GM19455 (cell line): ENCODE results near the gene CMTM4.

Source experiments
- ATAC-seq: cut with Tn5 transposase; IDR thresholded peaks from one replicate; pipeline ENCODE4 v1.9.1; 2021; ENCODE audit not compliant: unreplicated experiment

Gene CMTM4

DNA sequence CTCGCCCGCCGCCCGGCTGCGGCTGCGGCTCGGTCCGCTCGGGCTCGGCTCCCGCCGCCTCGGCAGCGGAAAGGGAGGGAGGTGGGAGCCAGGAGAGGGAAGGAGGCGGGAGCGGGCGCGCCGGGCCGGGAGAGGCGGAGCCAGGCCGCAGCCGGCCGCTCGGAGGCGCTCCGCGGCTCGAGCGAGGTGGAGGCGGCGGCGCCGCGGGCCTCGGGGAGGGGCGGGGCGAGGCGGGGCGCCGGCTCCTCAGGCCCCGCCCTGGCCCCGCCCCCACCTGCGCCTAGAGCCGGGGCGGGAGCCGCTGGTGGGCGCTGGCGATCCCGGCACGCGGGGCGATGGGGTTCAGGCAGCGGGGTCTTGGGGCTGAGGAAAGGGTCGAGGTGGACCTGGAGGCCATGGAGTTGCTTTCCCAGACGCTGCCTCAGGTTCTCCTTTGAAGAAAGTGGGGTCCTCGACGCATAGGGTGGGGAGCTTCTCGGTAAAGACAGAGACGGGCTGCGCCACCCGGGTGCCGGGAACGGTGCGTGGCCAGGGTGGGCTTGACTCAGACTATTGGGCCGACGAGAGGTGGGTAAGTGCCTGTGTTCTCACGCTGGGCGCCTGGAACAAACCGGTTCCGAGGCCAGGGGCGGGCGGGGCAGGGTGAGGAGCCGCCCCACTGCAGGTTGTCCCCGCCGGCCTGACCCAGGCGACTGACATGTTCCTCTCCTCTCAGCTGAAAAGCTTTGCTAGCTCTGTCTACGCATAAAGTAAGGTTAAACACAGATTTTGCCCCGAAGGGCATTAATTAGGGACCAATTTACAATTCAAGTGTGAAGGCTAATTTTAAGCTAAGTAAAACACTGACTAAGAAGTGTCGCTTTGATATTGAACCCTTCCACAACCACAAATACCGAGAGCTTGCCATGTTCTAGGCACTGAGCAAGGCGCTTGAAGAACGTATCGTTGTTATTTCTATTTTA, at the start of gene CMTM4:
Gene CMTM4, minus strand, starts transcription at position 75 of the 962 bp plus-strand sequence. CDS start 218 bp downstream, outside the sequence.
- peak; percentile 86 for ATAC-seq

DNA sequence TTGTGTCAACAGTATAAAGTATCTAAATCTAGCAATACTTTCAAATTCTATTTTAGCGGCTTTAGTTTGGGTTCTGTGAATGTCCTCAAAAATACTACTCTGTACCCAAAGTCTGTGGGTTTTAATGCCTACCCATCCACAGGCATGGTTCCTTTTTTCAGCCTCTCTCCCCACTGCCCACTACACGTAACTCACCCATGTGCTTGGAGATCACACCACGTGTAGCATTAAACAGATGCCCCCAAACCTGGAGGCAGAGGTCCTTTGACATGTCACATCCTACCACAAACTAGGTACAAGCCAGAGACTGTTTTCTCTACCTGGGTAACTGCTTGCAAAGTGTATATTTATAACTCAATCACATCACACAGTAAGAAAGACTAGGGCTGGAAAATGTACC, 49.5 kb upstream of the CMTM4 start:
- no peak for ATAC-seq

DNA sequence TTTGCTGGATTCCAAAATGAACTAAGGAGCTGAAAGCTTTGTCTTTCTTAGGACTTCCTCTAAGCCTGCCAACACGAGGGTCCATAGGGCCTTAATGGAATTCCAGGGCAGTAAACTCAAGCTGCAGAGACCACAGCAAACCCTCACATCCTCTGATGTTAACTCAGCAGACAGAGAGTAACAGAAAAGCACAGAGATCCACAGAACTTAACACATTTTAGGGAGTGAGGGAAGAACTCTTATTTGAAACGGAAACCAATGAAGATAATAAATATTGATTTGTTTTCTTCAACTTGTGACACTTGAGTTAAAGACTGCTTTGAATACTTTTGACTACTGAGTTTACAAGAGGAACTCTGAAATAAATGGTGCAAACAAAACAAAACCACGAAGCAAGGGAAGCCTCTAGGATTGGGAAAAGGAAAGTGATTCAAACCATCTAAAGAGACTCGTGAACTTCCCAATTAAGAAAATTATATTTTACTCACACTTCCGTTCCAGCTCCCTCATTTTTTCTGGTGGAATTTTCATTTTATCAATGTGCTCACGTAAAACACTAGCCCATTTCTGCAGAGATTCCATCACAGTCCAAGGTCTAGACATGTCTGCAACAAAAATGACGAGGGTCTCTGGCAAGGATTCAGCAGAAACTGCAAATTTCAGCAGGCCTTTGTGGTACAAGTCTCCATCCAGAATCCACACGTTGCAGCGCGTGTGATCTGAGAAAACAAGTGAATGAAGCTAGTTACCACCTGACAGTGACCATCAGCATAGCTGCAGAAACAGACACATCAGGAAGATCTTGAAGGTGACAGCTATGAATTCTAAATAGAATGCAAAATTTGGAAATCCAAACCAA, 45.6 kb upstream of the CMTM4 start:
- ATAC-seq, result no peak

DNA sequence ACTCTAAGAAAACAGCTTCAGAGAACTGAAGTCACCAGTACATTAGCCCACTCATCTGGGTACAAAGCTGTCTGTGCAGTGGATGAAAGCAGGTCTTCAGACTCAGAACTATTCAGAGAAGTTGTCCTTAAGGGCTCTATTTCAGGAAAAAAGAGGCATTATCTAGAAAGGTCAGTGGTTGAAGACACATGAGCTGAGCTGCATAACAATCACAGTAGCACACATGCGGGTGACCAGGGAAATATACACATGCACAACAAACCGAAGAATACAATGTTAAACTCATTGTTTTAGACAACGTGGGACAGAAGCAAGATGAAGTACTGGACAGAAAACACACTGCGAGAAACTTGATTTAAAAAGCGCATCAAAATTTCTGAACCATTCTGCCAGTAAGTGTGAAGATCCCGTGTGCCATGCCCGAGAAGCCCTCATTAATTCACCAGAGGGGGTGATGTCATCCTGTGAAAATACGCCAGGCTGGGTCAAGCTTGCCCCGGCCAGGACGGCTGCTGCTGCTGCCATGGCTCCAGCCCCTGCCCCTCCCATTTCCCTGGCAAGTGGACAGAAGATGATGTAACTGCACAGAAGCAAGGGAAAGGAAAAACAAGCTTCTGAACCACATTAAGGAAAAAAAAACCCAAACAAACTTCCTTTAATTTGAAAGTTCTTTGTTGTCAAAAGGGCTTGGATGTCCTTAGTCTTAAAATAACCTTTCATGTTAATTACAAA, 44.8 kb upstream of the CMTM4 start:
- no peak for ATAC-seq

DNA sequence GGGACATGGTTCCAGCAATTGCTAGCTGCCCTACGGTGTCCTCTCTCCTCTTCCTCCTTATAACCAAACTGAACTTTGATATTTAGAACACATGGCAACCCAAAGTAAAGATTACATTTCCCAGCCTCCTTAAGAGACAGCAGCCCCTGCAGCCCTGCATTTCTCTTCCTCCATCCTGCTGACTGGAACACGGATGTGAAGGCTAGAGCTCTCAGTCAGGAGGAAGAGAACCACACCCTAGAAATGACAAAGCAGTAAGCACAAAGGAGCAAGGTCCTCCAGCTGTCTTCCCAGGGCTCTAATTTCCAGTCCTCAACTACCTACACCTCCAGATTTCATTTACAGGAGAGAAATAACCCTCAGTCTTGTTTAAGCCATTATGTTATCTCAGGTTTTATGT, 44.0 kb upstream of the CMTM4 start:
- ATAC-seq, result no peak

DNA sequence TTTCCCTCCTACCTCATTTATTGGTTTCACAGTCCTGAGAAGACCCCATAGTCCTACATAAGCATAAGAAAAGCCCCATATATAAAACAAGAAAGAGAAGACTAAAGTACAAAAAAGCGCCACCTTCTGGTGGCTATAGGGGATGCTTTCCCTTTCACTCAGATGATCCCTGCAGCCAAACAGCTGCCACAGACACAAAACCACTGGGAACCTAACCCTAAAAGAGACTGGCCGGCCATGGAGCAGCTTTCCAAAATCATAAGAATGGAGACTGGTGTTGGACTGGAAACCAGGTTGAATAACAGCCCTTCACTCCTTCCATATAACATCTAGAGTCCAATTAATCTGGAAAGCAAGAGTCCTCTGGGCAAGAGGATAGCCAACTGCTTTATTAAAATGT, 43.5 kb upstream of the CMTM4 start:
- no peak for ATAC-seq

DNA sequence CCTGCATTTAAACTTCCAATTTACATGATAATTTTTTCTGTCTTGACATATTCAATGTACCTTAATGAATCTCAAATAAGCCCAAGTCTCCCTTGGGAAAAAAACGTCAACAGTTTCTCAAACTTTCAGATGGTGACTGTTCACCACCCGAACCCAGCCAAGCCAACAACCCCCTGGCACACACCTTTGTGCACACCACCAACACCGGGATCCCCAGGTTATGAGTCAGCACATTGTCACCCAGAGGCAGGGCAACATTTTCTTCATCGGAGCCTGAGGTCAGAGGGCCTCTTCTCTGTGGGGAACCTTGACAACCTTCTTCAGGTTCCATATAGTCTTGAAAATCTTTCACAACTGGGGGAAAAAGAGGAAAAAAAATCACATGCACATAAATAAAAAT, 39.3 kb upstream of the CMTM4 start:
- ATAC-seq, result no peak

DNA sequence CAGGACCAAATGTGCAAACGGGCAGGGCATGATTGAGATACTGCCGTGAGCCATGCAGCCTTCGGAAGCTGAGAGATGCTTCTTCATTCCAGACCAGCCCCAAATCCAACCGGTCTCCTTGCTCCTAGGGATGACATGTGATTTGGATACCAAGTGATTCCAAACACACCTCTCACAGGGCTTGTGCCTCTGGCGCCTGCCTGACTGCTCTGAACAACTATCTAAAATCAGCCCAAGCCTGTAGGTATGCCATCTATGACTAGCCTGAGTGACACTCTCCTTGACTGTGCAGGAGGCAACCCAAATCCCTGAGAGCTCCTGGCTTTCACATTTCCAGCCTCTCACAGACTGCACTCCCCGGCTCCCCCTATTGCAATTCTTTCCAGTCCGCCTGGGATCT, 34.6 kb upstream of the CMTM4 start:
- ATAC-seq, result no peak

DNA sequence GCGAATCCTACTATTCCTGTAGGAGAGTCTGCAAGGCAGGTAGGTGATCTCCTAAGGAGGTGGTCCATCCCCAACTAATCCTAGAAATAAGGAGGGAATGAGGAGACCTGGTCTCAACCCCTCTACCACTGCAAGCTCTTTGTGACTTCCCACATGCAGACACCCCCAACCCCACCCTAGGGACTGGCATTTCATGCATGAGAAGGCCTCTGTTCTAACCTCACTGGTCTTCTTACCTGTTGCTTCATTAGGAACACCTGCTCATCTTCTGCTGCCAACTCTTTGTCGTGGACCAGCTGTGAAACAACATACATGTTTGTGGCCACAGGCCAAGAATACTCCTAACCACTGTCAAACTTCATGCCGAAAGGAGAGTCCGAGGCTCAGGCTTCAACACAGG, 32.3 kb upstream of the CMTM4 start:
- no peak for ATAC-seq

DNA sequence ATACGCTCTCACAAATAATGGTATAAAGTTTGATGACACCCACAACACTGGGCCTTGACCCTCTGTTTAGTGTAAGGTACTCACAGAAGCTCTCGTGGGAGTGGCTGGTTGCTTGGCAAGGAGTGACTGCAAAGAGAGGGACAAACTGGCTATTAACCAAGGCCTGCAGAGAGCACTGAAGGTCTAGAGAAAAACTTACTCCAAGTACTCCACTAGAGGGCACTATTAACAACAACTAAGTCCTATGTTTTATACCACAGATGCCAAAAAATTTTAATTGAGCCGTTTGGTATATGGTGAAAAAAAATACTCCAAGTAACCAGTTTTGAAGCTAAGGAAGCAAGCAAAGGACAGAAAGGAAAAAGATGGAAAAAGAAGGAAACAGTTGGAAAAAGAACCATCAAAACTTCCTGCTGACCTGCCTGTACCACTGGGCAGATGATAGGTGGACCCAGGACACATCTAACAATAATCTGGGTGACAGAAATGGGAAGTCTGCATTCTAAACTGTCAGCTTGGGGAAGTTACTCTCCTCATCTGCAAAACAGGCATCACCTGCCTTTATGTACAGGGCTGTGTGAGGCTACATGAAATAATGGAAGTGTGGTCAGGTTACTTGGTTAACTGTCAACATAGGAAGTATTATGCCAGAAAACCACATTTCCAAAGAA, 31.7 kb upstream of the CMTM4 start:
- ATAC-seq, result no peak

DNA sequence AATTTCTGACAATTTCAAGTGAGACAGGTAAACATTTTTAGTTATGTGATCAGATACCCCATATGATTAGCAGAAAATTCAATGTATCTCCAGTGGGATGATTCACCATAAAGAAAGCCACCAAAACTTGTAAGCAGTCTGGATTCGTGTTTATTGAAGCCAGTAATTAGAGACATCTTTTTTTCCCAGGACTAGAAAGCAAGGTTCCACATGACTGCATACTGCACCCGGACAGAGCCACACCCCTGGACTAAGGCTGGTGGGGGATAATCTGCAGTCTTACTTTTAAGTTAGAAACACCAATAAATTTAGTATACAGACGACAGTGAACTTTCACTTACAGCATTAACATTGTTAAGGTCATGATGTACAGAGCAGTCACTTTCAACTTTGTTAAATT, 24.2 kb upstream of the CMTM4 start:
- no peak for ATAC-seq

DNA sequence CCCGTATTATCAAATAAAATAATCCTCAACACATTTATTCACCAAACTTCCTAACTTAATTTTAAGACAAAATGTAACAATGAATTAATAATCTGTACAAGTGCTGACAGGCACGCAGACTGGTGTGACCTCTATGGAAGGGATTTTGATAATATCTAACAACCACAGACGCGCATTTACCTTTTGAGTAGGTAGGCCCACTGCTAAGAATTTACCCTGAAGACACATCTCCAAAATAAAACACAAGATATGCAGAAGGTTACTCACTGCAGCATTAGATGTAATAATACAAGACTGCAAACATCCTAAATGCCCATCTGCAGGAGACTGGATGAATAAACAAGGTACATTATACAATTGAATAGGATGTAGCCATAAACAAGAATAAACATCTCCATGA, 22.7 kb upstream of the CMTM4 start:
- no peak for ATAC-seq

DNA sequence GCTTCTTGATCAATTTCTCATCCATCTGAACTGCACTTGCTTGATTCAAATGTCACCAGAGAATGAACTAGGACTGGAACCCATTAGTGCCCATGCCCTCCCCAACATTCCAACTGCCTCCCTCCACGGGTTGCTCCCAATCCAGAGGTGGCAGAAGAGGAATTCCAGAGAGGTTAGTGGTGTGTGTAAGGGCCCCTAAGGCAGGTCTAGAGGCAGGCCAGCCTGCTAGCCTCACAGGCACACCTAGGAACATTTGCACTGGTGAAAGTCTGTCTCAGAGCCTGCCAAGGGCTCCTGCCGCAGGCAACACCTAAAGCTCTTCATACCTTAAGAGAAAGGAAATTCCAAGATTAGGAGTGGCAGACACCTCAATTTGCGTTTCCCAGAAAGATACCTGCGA, 21.2 kb upstream of the CMTM4 start:
- no peak for ATAC-seq

DNA sequence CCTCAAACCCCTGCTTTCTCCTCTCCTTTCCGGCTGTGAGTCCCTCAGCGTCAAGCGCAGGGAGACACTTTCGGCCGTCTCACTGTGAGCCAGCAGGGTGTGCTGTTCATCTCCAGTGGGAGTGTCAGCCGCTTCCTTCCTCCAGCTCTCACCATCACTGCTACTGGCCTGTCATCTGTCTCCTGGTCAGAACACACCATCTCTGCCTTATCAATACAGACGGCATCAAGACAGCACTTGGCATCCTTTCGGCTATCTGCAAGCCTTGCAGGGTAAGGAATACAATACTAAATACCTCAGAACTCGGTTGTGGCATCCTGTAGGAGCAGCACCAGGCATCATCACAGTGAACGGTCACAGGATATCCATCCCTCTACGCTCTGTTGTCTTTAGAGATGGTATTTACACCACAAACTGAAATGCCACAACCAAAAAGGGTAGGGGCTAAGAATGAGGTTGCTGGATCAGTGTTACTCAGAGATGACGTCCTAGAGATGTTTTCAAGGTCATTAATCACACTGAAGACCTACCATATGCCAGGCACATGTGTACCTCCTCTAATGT, 20.7 kb upstream of the CMTM4 start:
- ATAC-seq, result no peak

DNA sequence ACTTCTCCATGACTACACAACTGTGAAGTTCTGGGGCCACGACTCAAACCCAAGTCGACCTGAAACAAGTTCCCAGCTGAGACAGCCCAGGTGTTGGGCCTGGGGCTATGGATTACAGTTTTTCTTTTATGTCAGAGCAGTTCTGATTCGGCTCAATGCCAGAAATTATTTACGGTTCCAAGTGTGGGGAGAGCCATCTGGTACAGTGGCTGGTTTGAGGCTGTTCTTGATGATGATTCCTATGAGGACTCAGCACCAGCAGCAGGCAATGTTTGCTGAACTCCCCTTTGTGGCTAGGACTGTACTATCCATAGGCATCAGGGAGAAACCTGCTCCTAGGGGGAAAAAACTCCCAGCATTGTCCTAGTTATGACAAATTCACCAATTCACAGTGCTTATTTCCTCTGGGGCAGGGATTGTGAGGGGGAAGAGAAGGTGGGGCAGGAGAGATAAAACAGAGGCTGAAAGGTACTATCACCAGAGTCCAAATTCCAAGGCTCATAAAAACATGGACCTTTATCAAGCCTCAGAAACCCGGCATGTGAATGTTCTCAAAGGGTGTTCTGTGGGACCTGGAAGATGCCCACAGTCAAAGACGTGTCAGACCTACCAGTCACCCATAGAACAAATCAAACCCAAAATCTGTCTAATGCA, 18.2 kb upstream of the CMTM4 start:
- no peak for ATAC-seq

DNA sequence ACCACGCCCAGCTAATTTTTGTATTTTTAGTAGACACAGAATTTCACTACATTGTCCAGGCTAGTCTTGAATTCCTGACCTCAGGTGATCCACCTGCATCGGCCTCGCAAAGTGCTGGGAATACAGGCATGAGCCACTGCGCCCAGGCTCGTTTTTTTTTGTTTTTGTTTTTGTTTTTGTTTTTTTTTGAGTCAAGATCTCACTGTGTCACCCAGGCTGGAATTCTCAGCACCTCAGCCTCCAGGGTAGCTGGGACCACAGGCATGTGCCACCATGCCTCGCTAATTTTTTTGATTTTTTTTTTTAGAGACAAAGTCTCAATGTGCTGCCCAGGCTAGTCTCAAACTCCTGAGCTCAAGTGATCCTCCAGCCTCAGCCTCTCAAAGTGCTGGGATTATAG, 17.5 kb upstream of the CMTM4 start:
- no peak for ATAC-seq

DNA sequence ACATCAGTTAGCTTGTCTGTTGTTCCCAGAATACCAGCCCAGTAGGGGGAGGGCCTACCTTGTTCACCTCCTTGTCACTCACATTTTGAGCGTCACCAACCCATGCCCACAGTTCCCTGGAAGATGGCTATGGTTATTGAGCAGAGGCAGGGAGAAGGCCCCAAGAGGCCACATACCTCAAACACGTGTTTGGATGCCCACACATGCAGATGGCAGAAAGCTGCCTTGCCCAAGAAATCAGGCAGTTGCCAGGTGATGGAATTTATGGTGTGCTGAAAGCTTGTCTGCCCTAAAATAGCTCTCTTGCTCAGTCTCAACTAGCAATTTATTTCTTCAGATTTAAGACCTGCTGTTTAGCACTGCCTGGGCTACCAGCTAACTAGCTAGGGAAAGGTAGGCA, 16.5 kb upstream of the CMTM4 start:
- no peak for ATAC-seq

DNA sequence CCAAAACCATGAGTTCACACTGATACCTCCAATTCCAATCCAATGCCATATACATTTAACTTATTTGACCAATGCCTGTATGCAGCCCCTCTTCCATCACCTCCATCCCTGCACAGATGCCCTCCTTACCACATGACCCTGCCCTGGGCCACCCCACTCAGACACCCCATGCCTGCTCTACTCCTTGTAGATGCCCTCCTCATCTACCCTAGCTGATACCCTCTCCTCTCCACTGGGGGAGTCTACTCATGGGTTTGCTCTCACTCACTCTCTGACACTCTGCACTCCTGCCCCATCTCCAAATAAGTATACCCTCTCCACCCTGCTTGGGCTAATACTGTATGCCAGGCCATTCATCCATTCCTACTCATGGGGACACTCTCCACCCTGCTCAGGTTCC, 16.0 kb upstream of the CMTM4 start:
- no peak for ATAC-seq

DNA sequence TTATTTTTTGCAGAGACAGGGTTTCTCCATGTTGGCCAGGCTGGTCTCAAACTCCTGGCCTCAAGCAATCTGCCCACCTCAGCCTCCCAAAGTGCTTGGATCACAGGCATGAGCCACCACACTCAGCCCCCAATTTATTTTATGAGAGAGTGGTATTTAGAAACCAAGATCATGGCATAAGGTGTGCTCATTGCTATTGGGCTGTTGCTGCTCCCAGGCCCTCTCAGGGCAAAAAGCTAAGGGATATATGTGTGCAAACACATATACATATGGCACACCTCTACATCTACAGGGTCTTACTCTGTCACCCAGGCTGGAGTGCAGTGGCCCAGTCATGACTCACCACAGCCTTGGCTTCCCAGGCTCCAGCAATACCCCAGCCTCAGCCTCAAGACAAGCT, 15.0 kb upstream of the CMTM4 start:
- ATAC-seq, result no peak

DNA sequence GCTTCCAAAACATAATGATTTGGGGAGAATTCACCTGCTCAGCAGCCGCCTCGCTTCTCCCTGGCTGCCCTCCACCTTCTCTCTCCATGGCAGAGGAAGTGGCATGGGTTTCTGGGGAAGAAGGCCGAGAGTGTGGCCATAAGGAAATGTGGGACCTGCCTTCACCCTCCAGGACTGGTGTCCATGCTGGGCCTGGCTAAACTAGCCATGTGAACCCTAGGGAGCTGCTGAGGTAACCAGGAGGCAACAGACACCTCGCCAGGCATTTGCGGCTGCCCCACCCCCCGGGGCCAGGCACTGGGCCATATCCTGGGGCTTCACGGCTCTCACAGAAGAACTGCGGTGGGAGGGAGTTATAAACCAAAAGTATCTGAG, 9.9 kb upstream of the CMTM4 start:
- ATAC-seq, result no peak
